Gastrocnemius medialis (tissue), 4 donors: ENCODE results near the gene CAPN5. TPM values are rescaled to one million over a fixed set of nuclear protein-coding genes. Genes with fewer than 3 reads are reported as not detected.
A peak's percentile ranks its signal among the peaks of the same experiment; 100 is the strongest.

Experiments used
- ATAC-seq, 2 donors: fragments of 150-250 bp; one replicate each; pipeline ENCODE4 v1.9.1; 2016
- DNase-seq, 2 donors: peaks; one replicate each; pipeline ENCODE4 v3.0.0-alpha.2; 2019
- H3K27ac ChIP-seq, 4 donors: fragments of 200-600 bp; sonication (generic); 1 replicate in 1 of 4; 2 replicates in 3 of 4; pipeline ENCODE4 v1.5.1; 2016 to 2018; ENCODE audit warnings: mild to moderate bottlenecking in 2 of 4, moderate library complexity in 1 of 4
- H3K27me3 ChIP-seq, 3 donors: fragments of 200-600 bp; sonication (generic) in 2 of 3; 1 replicate in 1 of 3; 2 replicates in 2 of 3; pipeline versions ENCODE4 v1.5.1 to v1.6.0; 2016 to 2019; ENCODE audit warnings: mild to moderate bottlenecking in 1 of 3, moderate library complexity in 1 of 3
- H3K36me3 ChIP-seq, 2 donors: fragments of 200-600 bp; sonication (generic) in 1 of 2; one replicate each; pipeline ENCODE4 v1.5.1; 2017 to 2018
- H3K4me1 ChIP-seq, 2 donors: fragments of 200-600 bp; sonication (generic) in 1 of 2; one replicate each; pipeline ENCODE4 v1.5.1; 2016 to 2017; ENCODE audit warnings: mild to moderate bottlenecking in 2 of 2
- H3K4me3 ChIP-seq, 4 donors: fragments of 200-600 bp; sonication (generic) in 3 of 4; 1 replicate in 1 of 4; 2 replicates in 3 of 4; pipeline ENCODE4 v1.5.1; 2016 to 2019; ENCODE audit warnings: mild to moderate bottlenecking in 2 of 4
- H3K9me3 ChIP-seq, 3 donors: fragments of 200-600 bp; sonication (generic) in 2 of 3; 1 replicate in 1 of 3; 2 replicates in 2 of 3; pipeline ENCODE4 v1.5.1; 2016 to 2019
- CTCF ChIP-seq, 5 experiments: fragments of 450-650 bp in 3 of 5; fragments of 200-600 bp in 2 of 5; sonication (generic) in 2 of 5; IDR thresholded peaks in 4 of 5; conservative IDR thresholded peaks in 1 of 5; 1 replicate in 4 of 5; 2 replicates in 1 of 5; pipeline ENCODE4 v1.5.1; 2016 to 2019; ENCODE audit warnings: antibody characterized with exemption in 5 of 5, mild to moderate bottlenecking in 3 of 5, moderate library complexity in 3 of 5
- POLR2A ChIP-seq, 2 donors: fragments of 450-650 bp; IDR thresholded peaks; one replicate each; pipeline ENCODE4 v1.6.1; 2017; ENCODE audit warnings: antibody characterized with exemption in 2 of 2, mild to moderate bottlenecking in 2 of 2, moderate library complexity in 2 of 2
- in situ Hi-C, 4 donors: fragments of 200-750 bp; cut with MboI; loops; one replicate each; pipeline versions ENCODE4 v1.15.0 to v1.8.0; 2017; ENCODE audit warnings: low sequenced_read_pairs in 4 of 4
- intact Hi-C: fragments of 100-400 bp; cut with DNase I; formaldehyde crosslinking; loops from one replicate; pipeline ENCODE4 v1.15.1; 2023; ENCODE audit warnings: low total_unique reads
- total RNA-seq, 4 donors: library from RNA; depleted of rRNA; stranded (reverse); fragments of >200 nt; gene quantifications; one replicate each; pipeline versions ENCODE4 v1.1.0 to v1.2.3, GENCODE V29; 2016

CAPN5 gene
- total RNA-seq, 4 donors from 2014 or later: 0.58 to 12.4 (median 1.5) TPM

GRCh38 chr11:77154381-77155081 is 87.8 kb downstream of the CAPN5 start:
- TF ChIP-seq POLR2A (IDR thresholded peaks at IDR 0.05) (no peak), CTCF (IDR thresholded peaks at IDR 0.05 in 4 of 5, conservative IDR thresholded peaks at IDR 0.05 in 1 of 5) (no peak)
- intact Hi-C loops: no loop called here
- H3K4me1 ChIP-seq: peaks cover 6 to 9% of the 10 kb centered on the region in 2 donors
- H3K9me3 ChIP-seq: no peaks in the 10 kb centered on the region
- H3K36me3 ChIP-seq: no peaks in the 10 kb centered on the region
- DNase-seq: peak in 1 of 2 donors; percentile 35
- no peak overlapping the region for H3K4me3 ChIP-seq
- no peak overlapping the region for H3K27ac ChIP-seq
- ATAC-seq: peak; percentile 33 to 52
- H3K27me3 ChIP-seq: no peaks in the 10 kb centered on the region
- in situ Hi-C loops: no loop called here

- Histone ChIP-seq H3K27ac (no peak overlapping the region), H3K27me3 (no peaks in the 10 kb centered on the region), H3K9me3 (no peaks in the 10 kb centered on the region), H3K4me1 (peaks cover 6 to 9% of the 10 kb centered on the region in 2 donors), H3K36me3 (no peaks in the 10 kb centered on the region), H3K4me3 (no peak overlapping the region)
- ATAC-seq (no peak), DNase-seq (no peak)
- in situ Hi-C loops (no loop called here), intact Hi-C loops (no loop called here)
- no peak for TF ChIP-seq CTCF (IDR thresholded peaks at IDR 0.05 in 4 of 5, conservative IDR thresholded peaks at IDR 0.05 in 1 of 5)
- no peak for TF ChIP-seq POLR2A (IDR thresholded peaks at IDR 0.05)
Measured at GRCh38 chr11:77155082-77155475, 88.3 kb downstream of the CAPN5 start.

GRCh38 chr11:77155556-77156130 is 88.9 kb downstream of the CAPN5 start:
- DNase-seq: no peak
- Histone ChIP-seq H3K9me3 (no peaks in the 10 kb centered on the region), H3K27ac (no peak overlapping the region), H3K4me1 (peaks cover 6 to 9% of the 10 kb centered on the region in 2 donors), H3K4me3 (no peak overlapping the region), H3K27me3 (no peaks in the 10 kb centered on the region), H3K36me3 (no peaks in the 10 kb centered on the region)
- TF ChIP-seq CTCF (IDR thresholded peaks at IDR 0.05 in 4 of 5, conservative IDR thresholded peaks at IDR 0.05 in 1 of 5) (no peak), POLR2A (IDR thresholded peaks at IDR 0.05) (no peak)
- in situ Hi-C loops: no loop called here
- ATAC-seq: no peak
- intact Hi-C loops: no loop called here

- in situ Hi-C loops: no loop called here
- no peaks in the 10 kb centered on the region for H3K36me3 ChIP-seq
- DNase-seq (no peak), ATAC-seq (no peak)
- no peaks in the 10 kb centered on the region for H3K27me3 ChIP-seq
- intact Hi-C loops: no loop called here
- no peak overlapping the region for H3K4me3 ChIP-seq
- no peaks in the 10 kb centered on the region for H3K9me3 ChIP-seq
- no peak for TF ChIP-seq CTCF (IDR thresholded peaks at IDR 0.05 in 4 of 5, conservative IDR thresholded peaks at IDR 0.05 in 1 of 5)
- TF ChIP-seq POLR2A (IDR thresholded peaks at IDR 0.05): no peak
- H3K27ac ChIP-seq: no peak overlapping the region
- peaks cover 6 to 9% of the 10 kb centered on the region in 2 donors for H3K4me1 ChIP-seq
Measured at GRCh38 chr11:77156396-77157195, 89.8 kb downstream of the CAPN5 start.
